Measurements from ENCODE around the gene C2orf69. TPM values are rescaled to one million over a fixed set of nuclear protein-coding genes. Genes with fewer than 3 reads are reported as not detected.
A peak's percentile ranks its signal among the peaks of the same experiment; 100 is the strongest.
"Not testable (repeated sequence)": the region's sequence is repeated elsewhere in the genome, so short reads cannot be mapped to it uniquely, and the experiment has no call there.

Gene C2orf69
- polyA plus RNA-seq, 1 donor from 2014 or later = 13.6 TPM

DNA sequence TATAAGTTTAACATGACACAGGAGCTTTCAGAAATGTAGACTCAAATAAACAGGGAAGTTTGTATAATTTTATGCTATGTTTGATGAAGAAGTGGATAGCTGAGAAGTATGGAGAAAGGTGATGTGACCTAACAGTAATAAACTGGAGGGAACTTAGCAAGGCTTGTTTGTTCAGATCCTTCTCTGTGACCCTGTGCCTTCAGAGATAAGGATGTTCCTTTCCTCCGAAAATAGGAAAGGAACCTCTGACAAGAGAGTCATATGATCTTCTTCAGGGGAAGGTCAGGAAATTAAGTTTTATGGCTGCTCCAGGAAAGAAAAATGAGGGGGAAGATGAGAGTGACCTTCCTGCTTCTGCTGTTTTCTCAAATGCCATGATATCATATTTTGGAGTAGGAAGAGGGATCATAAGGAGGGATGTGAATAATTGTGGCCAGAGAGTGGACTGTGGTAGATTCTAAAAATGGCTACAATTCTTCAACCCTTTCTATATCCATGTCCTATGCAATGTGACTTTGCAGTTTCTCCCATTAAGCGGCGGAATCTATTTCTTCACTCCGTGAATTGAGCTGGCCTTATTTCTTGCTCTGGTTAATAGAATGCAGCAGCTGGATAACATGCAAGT lies 8.5 kb upstream of the C2orf69 start:
- Mint-ChIP-seq H3K4me3 (no peak overlapping the region), H3K27ac (no peak overlapping the region), H3K9me3 (no peaks in the 10 kb centered on the region), H3K27me3 (no peaks in the 10 kb centered on the region), H3K36me3 (no peaks in the 10 kb centered on the region), H3K4me1 (peaks cover 0 to 6% (median 6%) of the 10 kb centered on the region in 3 donors)

DNA sequence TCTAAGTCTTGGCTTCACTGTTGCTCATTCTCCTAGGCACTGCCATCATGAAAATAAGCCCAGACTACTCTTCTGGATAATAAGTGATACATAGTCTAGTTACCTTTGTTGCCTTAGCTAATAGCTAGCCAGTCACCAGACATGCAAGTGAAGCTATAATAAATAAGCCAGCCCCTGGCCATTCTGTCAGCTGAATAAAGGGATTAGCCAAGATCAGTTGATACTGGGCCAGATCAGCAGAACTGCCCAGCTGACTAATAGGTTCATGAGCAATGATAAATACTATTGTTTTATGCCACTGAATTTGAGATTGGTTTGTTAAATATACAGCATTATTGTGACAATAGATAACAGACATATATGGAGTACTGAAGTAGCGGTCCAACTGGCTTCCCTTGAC lies 8.0 kb upstream of the C2orf69 start:
- H3K4me1 Mint-ChIP-seq = peaks cover 0 to 7% (median 6%) of the 10 kb centered on the region in 3 donors
- no peak overlapping the region for H3K27ac Mint-ChIP-seq

DNA sequence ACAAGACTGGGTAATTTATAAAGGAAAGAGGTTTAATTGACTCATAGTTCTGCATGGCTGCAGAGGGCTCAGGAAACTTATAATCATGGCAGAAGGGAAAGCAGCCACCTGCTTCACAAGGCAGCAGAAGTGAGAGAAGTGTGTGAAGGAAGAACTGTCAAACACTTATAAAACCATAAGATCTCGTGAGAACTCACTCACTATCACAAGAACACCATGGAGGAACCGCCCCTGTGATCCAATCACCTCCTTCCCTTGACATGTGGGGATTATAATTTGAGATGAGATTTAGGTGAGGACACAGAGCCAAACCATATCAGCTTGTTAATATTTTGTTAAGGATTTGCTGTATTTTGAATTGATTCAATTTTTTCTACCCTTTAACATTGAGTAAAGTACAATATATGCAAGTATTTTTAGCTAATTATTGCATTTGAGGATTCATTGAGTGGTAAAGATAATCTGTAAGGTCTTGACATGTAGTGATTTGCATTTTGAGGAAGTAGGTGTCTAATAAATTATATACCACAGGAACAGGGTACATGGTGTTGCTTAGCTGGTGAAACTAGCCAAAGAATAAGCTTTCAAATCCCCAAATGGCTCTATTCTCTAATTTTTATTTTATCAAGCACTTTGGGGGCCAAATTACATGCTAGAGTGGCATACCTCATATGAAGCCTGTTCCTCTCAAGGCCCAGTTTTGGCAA lies 3.9 kb upstream of the C2orf69 start:
- Mint-ChIP-seq H3K4me3 (peak overlapping the region in 1 of 4 donors; percentile 8), H3K27ac (no peak overlapping the region), H3K9me3 (no peaks in the 10 kb centered on the region), H3K27me3 (no peaks in the 10 kb centered on the region), H3K4me1 (peaks cover 13 to 17% (median 16%) of the 10 kb centered on the region in 3 donors), H3K36me3 (no peaks in the 10 kb centered on the region)

More for the DNA sequence above, 8.0 kb upstream of the C2orf69 start:
- Mint-ChIP-seq H3K27me3 (no peaks in the 10 kb centered on the region), H3K36me3 (no peaks in the 10 kb centered on the region), H3K4me3 (no peak overlapping the region), H3K9me3 (no peaks in the 10 kb centered on the region)

DNA sequence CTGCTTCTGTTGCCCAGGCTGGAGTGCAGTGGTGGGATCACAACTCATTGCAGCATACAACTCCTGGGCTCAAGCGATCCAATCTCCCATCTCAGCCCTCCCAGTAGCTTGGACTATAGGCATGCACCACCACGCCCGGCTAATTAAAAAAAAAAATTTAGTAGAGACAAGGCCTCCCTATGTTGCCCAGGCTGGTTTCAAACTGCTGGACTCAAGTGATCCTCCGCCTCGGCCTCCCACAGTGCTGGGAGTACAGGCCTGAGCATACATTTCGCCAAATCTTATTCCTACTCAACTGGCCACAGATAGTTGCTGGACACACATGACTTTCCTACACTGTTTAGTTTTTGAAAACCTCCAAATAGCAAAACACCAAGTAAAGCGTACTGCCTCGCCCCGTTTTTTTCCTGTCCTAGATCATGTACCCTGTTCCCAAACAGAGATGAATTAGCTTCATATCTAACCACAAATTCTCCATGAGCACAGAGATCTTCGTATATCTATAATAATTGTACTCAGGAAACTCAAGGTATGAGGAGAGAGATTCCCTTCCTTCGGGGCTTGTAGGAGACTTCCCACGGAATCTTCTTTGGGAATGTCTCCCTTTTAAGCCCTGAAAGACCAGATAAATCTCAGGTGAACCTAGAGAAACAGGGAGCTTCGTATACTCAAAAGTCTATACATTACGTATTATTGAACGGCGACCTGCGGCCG lies 598 bp upstream of the C2orf69 start:
- no peaks in the 10 kb centered on the region for H3K36me3 Mint-ChIP-seq
- no peaks in the 10 kb centered on the region for H3K9me3 Mint-ChIP-seq
- H3K4me3 Mint-ChIP-seq = peak overlapping the region; percentile 89 to 99 (median 96)
- peak overlapping the region; percentile 82 to 99 (median 99) for H3K27ac Mint-ChIP-seq
- no peaks in the 10 kb centered on the region for H3K27me3 Mint-ChIP-seq
- peaks cover 28 to 37% (median 32%) of the 10 kb centered on the region in 3 donors for H3K4me1 Mint-ChIP-seq

DNA sequence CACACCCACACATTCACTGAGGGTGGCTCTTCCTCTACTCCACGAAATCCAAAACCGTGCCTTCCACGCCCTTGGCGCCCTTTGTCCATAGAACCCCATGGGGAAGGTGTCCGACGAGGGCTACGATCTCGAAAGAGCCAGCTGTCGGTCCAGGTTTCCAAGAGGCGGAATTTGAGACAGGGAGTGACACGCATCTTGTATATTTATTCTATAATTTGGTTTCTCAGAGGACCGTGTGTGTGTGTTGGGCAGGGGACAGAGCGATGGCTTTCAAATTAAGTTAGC lies 726 bp downstream of the C2orf69 start:
- Mint-ChIP-seq H3K9me3 (no peaks in the 10 kb centered on the region), H3K36me3 (peaks cover 3% of the 10 kb centered on the region), H3K4me3 (peak overlapping the region; percentile 89 to 99 (median 96)), H3K27ac (peak overlapping the region; percentile 82 to 99 (median 99)), H3K4me1 (peaks cover 31 to 39% (median 34%) of the 10 kb centered on the region in 3 donors), H3K27me3 (no peaks in the 10 kb centered on the region)

DNA sequence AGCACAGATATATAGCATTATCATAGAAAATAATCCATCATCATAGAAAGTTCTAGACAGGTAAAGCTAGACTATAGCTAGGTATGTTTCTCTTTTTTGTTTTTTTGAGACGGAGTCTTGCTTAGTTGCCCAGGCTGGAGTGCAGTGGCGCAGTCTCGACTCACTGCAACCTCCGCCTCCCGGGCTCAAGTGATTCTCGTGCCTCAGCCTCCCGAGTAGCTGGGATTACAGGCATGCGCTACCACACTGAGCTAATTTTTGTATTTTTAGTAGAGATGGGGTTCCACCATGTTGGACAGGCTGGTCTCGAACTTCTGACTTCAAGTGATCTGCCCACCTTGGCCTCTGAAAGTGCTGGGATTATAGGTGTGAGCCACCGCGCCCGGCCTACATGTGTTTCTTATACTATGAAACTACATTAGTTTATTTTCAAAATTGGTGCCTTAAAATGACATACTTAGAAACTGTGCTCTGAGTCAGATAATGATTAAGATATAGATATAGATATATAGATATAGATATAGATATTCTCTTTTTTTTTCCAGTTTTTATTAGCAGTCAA lies 1.5 kb downstream of the C2orf69 start:
- Mint-ChIP-seq H3K4me1 (peaks cover 29 to 35% (median 31%) of the 10 kb centered on the region in 3 donors), H3K4me3 (peak overlapping the region; percentile 42 to 96 (median 82))
- H3K27ac Mint-ChIP-seq, H3K36me3 Mint-ChIP-seq, H3K9me3 Mint-ChIP-seq, H3K27me3 Mint-ChIP-seq: not testable (repeated sequence)

DNA sequence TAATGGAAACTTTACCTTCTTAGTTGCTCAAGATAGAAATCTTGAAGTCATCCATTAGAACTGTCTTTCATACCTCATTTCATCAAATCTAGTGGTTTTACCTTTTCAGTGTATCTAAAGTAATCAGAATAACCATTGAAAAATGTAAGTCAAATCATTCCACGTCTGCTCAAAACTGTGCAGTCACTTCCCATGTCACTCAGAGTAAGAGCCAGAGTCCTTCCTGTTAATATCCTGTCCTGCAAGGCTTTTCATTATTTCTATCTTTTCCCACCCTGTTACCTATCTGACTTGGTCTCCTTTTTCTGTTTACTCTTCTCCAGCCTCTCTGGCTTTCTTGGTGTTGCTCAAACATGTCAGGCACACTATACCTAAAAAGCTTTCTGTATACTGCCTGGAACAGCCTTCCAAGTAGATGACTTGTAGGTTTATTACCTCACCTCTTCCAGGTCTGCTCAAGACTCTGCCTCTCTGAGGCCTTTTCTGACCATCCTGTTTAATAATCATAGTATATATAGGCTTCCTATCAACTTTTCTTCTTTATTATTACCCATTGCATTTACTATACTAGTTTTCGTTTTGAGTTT lies 3.4 kb downstream of the C2orf69 start:
- Mint-ChIP-seq H3K27me3 (no peaks in the 10 kb centered on the region), H3K4me3 (peak overlapping the region in 3 of 4 donors; percentile 0 to 74 (median 3)), H3K36me3 (peaks cover 7% of the 10 kb centered on the region), H3K27ac (peak overlapping the region in 1 of 3 donors; percentile 50), H3K4me1 (peaks cover 29 to 34% (median 31%) of the 10 kb centered on the region in 3 donors), H3K9me3 (no peaks in the 10 kb centered on the region)

DNA sequence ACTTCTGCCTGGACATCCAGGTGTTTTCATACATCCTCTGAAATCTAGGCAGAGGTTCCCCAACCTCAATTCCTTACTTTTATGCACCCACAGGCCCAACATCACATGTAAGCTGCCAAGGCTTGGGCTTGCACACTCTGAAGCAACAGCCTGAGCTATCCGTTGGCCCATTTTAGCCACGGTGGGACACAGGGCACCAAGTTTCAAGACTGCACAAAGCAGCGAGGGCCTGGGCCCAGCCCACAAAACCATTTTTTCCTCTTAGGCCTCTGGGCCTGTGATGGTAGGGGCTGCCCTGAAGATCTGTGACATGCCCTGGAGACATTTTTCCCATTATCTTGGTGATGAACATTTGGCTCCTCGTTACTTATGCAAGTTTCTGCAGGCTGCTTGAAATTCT lies 5.9 kb downstream of the C2orf69 start:
- Mint-ChIP-seq H3K27me3 (no peaks in the 10 kb centered on the region), H3K4me1 (peaks cover 20 to 27% (median 23%) of the 10 kb centered on the region in 3 donors), H3K36me3 (peaks cover 9% of the 10 kb centered on the region), H3K27ac (no peak overlapping the region), H3K4me3 (no peak overlapping the region), H3K9me3 (no peaks in the 10 kb centered on the region)

DNA sequence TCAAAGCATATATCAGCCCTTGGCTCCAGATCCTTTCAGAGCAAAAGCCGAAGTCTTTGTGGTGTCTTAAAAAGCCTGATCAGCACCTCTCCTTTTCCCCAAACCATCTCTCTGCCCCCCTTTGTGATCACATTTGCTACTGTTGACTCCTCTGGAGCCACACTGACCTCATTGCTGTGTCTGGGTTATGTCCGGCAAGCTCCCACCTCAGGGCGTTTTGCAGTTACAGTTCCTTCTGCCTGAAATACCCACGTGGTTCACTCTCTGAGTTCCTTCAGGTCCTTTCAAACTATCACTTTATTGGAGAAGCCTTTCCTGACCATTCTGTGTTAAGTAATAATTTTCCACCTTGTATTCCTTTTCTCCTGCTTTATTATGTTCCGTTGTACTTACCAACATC lies 11.8 kb downstream of the C2orf69 start:
- peaks cover 10% of the 10 kb centered on the region for H3K36me3 Mint-ChIP-seq

DNA sequence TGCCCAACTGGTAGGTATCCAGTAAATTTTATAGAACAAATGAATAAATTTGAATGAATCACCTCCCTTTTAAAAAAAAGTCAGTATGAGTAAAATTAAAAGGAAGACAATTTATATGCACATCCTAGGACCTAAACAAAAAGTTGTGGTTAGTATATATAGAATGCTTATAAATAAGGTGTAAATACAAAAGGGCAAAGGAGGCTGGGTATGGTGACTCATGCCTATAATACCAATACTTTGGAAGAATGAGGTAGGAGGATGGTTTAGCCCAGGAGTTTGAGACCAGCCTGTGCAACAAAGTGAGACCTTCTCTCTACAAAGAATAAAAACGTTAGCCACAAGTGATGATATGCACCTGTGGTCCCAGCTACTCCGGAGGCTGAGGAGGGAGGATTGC lies 12.8 kb downstream of the C2orf69 start:
- no peak overlapping the region for H3K27ac Mint-ChIP-seq
- peaks cover 4 to 13% (median 8%) of the 10 kb centered on the region in 3 donors for H3K4me1 Mint-ChIP-seq
- no peaks in the 10 kb centered on the region for H3K27me3 Mint-ChIP-seq

More for the DNA sequence above, 11.8 kb downstream of the C2orf69 start:
- peak overlapping the region in 1 of 4 donors; percentile 22 for H3K4me3 Mint-ChIP-seq
- peaks cover 0 to 10% (median 10%) of the 10 kb centered on the region in 3 donors for H3K4me1 Mint-ChIP-seq
- H3K27me3 Mint-ChIP-seq = no peaks in the 10 kb centered on the region
- peak overlapping the region in 2 of 3 donors; percentile 53 to 65 for H3K27ac Mint-ChIP-seq
- H3K9me3 Mint-ChIP-seq = no peaks in the 10 kb centered on the region

DNA sequence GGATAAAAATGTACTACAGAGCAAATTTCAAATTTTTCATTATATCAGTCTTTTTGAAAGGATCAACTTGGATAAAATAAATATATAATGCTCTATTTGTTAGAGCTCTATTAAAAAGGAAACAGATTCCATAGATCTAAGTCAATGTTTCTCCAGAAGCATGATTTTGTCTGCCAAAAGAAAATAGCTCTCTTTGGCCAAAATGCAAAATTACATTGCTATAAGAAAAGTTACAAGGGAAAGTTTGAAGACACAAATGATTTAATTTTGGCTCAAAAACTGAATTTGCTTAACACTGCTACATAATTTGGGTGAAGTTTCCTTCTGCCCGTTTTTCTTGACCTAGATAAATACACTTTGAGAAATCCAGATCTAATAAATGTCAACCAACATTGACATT lies 15.7 kb downstream of the C2orf69 start:
- Mint-ChIP-seq H3K27me3 (no peaks in the 10 kb centered on the region), H3K9me3 (no peaks in the 10 kb centered on the region), H3K4me1 (peaks cover 4 to 13% (median 6%) of the 10 kb centered on the region in 3 donors), H3K4me3 (no peak overlapping the region), H3K27ac (no peak overlapping the region), H3K36me3 (peaks cover 4% of the 10 kb centered on the region)

More for the DNA sequence above, 12.8 kb downstream of the C2orf69 start:
- Mint-ChIP-seq H3K36me3 (peaks cover 6% of the 10 kb centered on the region), H3K9me3 (no peaks in the 10 kb centered on the region), H3K4me3 (no peak overlapping the region)

DNA sequence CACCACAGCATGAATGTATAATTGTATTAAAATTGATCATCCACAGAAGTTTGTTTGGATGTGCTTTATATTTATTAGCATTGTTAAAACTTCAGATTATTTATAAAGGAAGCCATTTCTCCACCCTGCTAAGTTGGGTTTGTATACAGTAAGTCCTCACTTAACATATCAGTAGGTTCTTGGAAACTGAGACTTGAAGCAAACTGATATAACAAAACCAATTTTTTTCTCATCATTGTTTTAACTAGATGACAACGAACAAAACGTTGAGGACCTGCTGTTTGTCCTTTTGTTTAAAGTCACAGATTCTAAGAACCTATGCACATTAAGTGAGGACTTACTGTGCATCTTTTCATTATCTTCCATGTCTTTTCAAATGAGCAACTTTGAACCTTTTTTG lies 17.1 kb downstream of the C2orf69 start:
- H3K4me1 Mint-ChIP-seq = peaks cover 2 to 10% (median 4%) of the 10 kb centered on the region in 3 donors
- no peaks in the 10 kb centered on the region for H3K27me3 Mint-ChIP-seq
- H3K4me3 Mint-ChIP-seq = no peak overlapping the region
- no peak overlapping the region for H3K27ac Mint-ChIP-seq
- H3K36me3 Mint-ChIP-seq = peaks cover 4% of the 10 kb centered on the region
- no peaks in the 10 kb centered on the region for H3K9me3 Mint-ChIP-seq

DNA sequence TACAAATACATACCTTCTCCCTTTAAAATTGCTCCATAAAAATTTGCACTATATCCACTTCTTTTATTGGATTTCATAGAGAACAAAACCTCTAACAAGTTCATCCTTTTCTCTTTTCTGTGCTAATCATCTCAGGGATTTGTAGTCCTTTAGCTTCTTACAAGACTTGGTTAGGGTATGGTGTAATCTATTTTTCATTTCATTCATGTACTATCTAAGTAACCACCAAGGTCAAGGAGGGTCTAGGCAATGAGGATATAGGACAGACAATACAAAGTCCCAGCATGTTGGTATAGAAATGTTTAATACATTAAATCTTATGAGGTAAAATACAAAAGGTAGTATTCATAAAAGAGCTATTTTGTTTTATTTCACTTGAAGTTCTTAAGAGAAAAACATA lies 17.5 kb downstream of the C2orf69 start:
- Mint-ChIP-seq H3K27ac (no peak overlapping the region), H3K4me3 (no peak overlapping the region), H3K4me1 (peaks cover 1 to 9% (median 4%) of the 10 kb centered on the region in 3 donors), H3K36me3 (peaks cover 4% of the 10 kb centered on the region), H3K27me3 (no peaks in the 10 kb centered on the region), H3K9me3 (no peaks in the 10 kb centered on the region)

DNA sequence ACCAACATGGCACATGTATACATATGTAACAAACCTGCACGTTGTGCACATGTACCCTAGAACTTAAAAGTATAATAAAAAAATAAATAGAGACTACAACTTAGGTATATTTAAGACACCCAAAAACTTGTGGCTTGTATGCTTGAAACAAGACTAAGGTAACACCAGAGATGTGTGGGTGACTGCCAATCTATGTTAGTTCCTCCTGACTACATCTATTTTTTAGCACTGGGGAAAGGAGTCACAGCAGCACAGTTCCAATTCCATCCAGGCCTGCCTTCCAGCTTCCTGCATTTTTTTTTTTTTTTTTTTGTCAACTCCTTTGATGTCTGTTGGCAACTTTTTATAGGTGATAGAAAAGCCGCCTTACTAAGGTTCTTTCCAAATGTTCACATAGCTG lies 18.2 kb downstream of the C2orf69 start:
- Mint-ChIP-seq H3K27ac (peak overlapping the region in 2 of 3 donors; percentile 77 to 82), H3K4me3 (no peak overlapping the region), H3K4me1 (peaks cover 0 to 4% (median 4%) of the 10 kb centered on the region in 3 donors), H3K9me3 (no peaks in the 10 kb centered on the region), H3K36me3 (no peaks in the 10 kb centered on the region), H3K27me3 (no peaks in the 10 kb centered on the region)

All from IgD-negative memory B cell (primary cell).